GM21515 (cell line): ENCODE results near the gene DPP3.
"Not testable (repeated sequence)": the region's sequence is repeated elsewhere in the genome, so short reads cannot be mapped to it uniquely, and the experiment has no call there.

Experiments
- ATAC-seq: cut with Tn5 transposase; IDR thresholded peaks from one replicate; pipeline ENCODE4 v1.9.1; 2021; ENCODE audit not compliant: unreplicated experiment

The DPP3 gene, protein sequence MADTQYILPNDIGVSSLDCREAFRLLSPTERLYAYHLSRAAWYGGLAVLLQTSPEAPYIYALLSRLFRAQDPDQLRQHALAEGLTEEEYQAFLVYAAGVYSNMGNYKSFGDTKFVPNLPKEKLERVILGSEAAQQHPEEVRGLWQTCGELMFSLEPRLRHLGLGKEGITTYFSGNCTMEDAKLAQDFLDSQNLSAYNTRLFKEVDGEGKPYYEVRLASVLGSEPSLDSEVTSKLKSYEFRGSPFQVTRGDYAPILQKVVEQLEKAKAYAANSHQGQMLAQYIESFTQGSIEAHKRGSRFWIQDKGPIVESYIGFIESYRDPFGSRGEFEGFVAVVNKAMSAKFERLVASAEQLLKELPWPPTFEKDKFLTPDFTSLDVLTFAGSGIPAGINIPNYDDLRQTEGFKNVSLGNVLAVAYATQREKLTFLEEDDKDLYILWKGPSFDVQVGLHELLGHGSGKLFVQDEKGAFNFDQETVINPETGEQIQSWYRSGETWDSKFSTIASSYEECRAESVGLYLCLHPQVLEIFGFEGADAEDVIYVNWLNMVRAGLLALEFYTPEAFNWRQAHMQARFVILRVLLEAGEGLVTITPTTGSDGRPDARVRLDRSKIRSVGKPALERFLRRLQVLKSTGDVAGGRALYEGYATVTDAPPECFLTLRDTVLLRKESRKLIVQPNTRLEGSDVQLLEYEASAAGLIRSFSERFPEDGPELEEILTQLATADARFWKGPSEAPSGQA

GRCh38 chr11:66480117-66480938 is at the start of gene DPP3:
DPP3 (plus strand) TSS chr11:66480434; CDS start chr11:66482201, 1,767 bp downstream.
- peak; percentile 80 for ATAC-seq

DNA sequence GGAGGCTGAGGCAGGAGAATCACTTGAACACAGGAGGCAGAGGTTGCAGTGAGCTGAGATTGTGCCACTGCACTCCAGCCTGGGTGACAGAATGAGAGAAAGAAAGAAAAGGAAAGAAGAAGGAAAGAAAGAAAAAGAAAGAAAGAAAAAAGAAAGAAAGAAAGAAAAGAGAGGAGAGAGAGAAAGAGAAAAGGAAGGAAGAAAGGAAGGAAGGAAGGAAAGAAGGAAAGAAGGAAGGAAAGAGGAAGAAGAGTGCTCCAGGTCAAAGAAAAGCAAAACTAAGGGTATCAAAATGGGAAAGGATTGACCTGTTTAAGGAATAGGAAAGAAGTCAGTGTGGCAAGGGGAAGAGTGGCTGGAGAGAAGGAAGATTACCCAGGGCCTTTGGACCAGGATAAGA is 48.9 kb upstream of the DPP3 start:
- ATAC-seq, result not testable (repeated sequence)

GRCh38 chr11:66431871-66432329 is 48.3 kb upstream of the DPP3 start:
- not testable (repeated sequence) for ATAC-seq

- ATAC-seq, result no peak
Observed at GRCh38 chr11:66432597-66432996, 47.6 kb upstream of the DPP3 start.

GRCh38 chr11:66437979-66438503 is 42.2 kb upstream of the DPP3 start:
- no peak for ATAC-seq

- peak; percentile 93 for ATAC-seq
Observed at GRCh38 chr11:66438504-66439466, 41.4 kb upstream of the DPP3 start, which contains the start of gene MRPL11. MRPL11 (minus strand) TSS chr11:66438848; CDS start chr11:66438754, 94 bp downstream.

DNA sequence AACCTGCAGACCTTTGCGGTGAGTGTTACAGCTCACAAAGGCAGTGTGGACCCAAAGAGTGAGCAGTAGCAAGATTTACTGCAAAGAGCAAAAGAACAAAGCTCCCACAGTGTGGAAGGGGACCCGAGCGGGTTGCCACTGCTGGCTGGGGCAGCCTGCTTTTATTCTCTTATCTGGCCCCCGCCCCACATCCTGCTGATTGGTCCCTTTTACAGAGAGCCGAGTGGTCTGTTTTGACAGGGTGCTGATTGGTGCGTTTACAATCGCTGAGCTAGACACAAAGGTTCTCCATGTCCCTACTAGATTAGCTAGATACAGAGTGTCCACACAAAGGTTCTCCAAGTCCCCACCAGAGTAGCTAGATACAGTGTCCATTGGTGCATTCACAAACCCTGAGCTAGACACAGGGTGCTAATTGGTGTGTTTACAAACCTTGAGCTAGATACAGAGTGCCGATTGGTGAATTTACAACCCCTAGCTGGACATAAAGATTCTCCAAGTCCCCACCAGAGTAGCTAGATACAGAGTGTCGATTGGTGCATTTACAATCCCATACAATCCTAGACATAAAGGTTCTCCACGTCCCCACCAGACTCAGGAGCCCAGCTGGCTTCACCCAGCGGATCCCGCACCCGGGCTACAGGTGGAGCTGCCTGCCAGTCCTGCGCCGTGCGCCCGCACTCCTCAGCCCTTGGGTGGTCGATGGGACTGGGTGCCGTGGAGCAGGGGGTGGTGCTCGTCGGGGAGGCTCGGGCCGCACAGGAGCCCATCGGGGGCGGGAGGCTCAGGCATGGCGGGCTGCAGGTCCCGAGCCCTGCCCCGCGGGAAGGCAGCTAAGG is 39.9 kb upstream of the DPP3 start:
- not testable (repeated sequence) for ATAC-seq

- not testable (repeated sequence) for ATAC-seq
Observed at GRCh38 chr11:66440940-66441282, 39.3 kb upstream of the DPP3 start.

DNA sequence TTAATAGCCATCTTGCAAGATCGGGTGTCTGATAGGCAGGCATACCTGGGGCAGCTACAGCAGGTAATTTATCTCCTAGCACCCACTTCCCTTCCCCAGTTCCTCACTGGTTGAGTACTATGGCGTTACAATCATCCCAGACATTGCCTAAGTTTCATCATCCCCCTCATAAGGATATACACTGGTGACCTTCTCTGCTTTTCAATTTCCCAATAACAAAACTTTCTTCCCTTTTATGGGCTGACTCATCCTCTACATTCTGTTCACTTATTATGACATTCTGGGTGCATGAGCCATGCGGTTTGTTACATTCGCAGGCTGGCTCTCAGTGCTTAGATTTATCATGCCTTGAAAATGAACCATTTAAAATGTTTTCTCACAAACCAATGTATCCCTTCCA is 36.6 kb upstream of the DPP3 start:
- no peak for ATAC-seq

DNA sequence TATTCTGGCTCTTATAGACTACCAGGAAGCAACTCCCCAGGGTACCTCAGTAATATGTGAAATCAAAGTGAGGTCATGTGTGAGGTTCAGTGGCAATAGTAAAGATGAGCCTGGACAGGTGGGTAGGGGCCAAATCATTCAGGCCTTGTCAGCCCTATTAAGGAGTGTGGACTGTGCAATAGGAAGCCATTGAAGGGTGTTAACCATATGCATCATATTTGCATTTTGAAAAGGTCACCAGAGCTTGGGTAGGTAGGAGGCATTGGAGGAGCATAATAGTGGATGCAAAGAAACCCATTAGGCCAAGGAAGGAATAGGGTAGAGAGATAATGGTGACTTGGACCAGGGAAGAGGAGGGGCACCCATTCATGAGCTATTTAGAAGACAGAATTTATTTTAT is 33.2 kb upstream of the DPP3 start:
- no peak for ATAC-seq

- no peak for ATAC-seq
Observed at GRCh38 chr11:66448523-66448922, 31.7 kb upstream of the DPP3 start.

- ATAC-seq, result no peak
Observed at GRCh38 chr11:66450560-66450959, 29.7 kb upstream of the DPP3 start.

DNA sequence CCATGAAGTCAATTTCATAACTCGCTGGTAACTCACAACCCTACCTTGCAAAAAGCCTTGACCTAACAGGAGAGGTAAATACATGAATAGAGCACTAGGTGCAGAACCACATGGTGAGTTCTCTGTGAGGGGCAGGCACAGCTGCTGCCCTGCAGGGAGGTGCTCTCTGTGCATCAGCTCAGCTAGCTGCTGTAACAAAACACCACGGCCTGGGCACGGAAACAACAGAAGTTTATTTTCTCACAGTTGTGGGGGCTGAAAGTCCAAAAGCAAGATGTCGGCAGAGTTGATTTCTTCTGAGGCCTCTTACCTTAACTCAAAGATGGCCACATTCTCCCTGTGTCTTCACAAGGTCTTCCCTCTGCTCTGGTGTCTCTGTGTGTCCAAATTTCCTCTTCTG is 28.6 kb upstream of the DPP3 start:
- ATAC-seq, result no peak

GRCh38 chr11:66454247-66454646 is 26.0 kb upstream of the DPP3 start:
- ATAC-seq, result no peak

DNA sequence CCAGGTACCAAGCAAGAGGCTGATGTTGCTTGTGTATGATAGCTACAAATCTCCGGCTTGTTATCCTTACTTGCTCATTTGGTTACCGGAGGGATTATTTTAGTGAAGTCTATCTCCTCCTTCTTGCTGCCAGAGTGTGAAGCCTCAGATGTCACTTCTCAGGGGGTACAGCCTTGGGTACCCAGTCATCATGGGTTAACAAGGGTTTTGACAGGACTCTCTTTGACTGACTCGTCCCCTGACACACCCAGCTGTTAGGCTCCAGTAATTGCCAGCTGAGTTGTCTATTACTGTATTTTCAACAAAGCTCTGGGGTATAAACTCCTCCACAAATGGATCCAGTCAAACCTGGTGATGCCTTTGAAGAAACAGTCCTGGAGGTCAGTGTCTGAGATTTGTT is 25.4 kb upstream of the DPP3 start:
- no peak for ATAC-seq

- ATAC-seq, result no peak
Observed at GRCh38 chr11:66457826-66458225, 22.4 kb upstream of the DPP3 start.

DNA sequence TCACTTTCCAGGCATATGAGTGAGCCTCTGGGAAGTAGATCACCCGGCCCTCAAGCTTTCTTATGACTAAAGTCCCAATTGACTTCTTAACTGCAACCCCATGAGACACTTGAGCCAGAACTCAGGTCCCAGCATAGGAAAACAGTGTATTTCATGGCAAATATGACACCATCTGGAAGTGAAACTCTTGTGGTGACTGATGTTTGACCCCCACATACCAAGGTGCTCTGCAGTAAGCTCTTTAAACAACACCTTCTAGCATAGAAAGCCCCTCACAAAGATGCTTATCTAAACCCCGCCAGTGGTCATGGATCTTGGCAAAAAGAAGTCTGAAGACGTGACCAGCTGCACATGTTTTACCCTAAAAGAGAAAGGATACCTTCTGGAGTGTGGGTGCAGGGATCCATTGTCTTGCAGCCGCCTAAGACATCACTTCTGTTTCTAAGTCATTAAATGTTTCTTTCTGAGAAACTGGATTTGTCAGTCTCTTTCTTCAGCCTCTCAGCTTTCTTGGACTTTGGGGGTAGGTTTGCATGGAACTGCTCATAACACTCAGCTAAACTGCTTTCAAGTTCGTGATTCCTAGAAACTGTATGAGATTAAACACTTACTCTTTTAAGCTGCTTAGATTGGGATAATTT is 21.0 kb upstream of the DPP3 start:
- ATAC-seq, result no peak

- ATAC-seq, result no peak
Observed at GRCh38 chr11:66462010-66462409, 18.2 kb upstream of the DPP3 start.

DNA sequence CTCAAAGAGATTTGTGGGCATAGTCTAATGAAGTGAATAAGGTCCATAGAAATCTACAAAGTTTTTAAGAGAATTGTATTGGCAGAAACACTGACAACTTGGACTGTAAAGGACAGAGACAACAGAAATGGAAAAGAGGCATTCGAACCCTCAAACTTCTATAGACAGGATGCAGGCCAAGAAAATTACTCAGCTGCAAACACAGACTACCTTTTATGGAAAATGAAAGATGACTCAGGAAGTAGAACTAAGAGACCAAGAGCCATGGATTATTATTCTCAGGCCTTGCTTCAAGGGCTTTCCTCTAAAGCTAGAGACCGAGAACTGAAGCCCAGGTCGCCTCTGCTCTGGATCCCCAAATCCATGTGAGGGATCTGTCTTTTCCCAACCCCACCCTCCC is 17.3 kb upstream of the DPP3 start:
- ATAC-seq, result no peak
